Common myeloid progenitor, CD34-positive (primary cell): Measurements from ENCODE around the gene PCBD1.
A peak's percentile ranks its signal among the peaks of the same experiment; 100 is the strongest.

ENCODE experiments used
- CTCF ChIA-PET: fragments of 350-600 bp; sonication (Branson Sonifier 250); formaldehyde crosslinking; loops from one replicate; lab custom pipeline; 2021; ENCODE audit warnings: antibody characterized with exemption; lab: Charles Lee
- POLR2A ChIA-PET: fragments of 350-600 bp; sonication (Branson Sonifier 250); formaldehyde crosslinking; loops from one replicate; lab custom pipeline; 2021; ENCODE audit warnings: antibody characterized with exemption; lab: Charles Lee
- DNase-seq, 3 donors: peaks; one replicate each; pipeline versions ENCODE4 v3.0.0 to v3.0.0-alpha.2; 2013
- H3K27ac ChIP-seq, 2 experiments: 1 replicate in 1 of 2; 2 replicates in 1 of 2; pipeline ENCODE4 v1.7.0; 2013; ENCODE audit warnings: inconsistent platforms in 2 of 2, low read length in 2 of 2, mild to moderate bottlenecking in 2 of 2, low read depth in 1 of 2, moderate library complexity in 1 of 2; ENCODE audit not compliant: severe bottlenecking in 2 of 2, insufficient read depth in 1 of 2, poor library complexity in 1 of 2
- H3K27me3 ChIP-seq, 5 experiments: replicated peaks in 2 of 5; 1 replicate in 3 of 5; 2 replicates in 2 of 5; pipeline versions ENCODE4 v1.6.1 to v1.7.0; 2013; ENCODE audit warnings: low read length in 4 of 5, mild to moderate bottlenecking in 2 of 5, moderate library complexity in 2 of 5, inconsistent platforms in 1 of 5; ENCODE audit not compliant: insufficient read depth in 5 of 5, control insufficient read depth in 4 of 5
- H3K36me3 ChIP-seq, 4 experiments: 1 replicate in 2 of 4; 2 replicates in 2 of 4; pipeline versions ENCODE4 v1.6.1 to v1.7.0; 2013; ENCODE audit warnings: low read length in 3 of 4, control low read depth in 1 of 4, mild to moderate bottlenecking in 1 of 4; ENCODE audit not compliant: control insufficient read depth in 4 of 4, insufficient read depth in 4 of 4
- H3K4me1 ChIP-seq, 4 experiments: 1 replicate in 3 of 4; 2 replicates in 1 of 4; pipeline versions ENCODE4 v1.6.1 to v1.7.1; 2013; ENCODE audit warnings: low read length in 3 of 4, mild to moderate bottlenecking in 3 of 4, control low read depth in 1 of 4, inconsistent platforms in 1 of 4, moderate library complexity in 1 of 4; ENCODE audit not compliant: control insufficient read depth in 4 of 4, insufficient read depth in 4 of 4; ENCODE audit errors: control extremely low read depth in 1 of 4
- H3K4me3 ChIP-seq, 7 experiments: 1 replicate in 4 of 7; 2 replicates in 3 of 7; pipeline versions ENCODE4 v1.5.1 to v1.7.0; 2013; ENCODE audit warnings: mild to moderate bottlenecking in 7 of 7, low read length in 6 of 7, moderate library complexity in 6 of 7, inconsistent platforms in 2 of 7, low read depth in 2 of 7, control low read depth in 1 of 7; ENCODE audit not compliant: insufficient read depth in 4 of 7, control insufficient read depth in 1 of 7; ENCODE audit errors: extremely low read depth in 1 of 7
- H3K9me3 ChIP-seq, 5 experiments: 1 replicate in 4 of 5; 2 replicates in 1 of 5; pipeline versions ENCODE4 v1.6.1 to v1.7.1; 2013; ENCODE audit warnings: low read length in 4 of 5, mild to moderate bottlenecking in 2 of 5, inconsistent platforms in 1 of 5, low read depth in 1 of 5, moderate library complexity in 1 of 5; ENCODE audit not compliant: control insufficient read depth in 4 of 5, insufficient read depth in 2 of 5; ENCODE audit errors: control extremely low read depth in 1 of 5
- WGBS: methylation state at CpG from one replicate; pipeline ENCODE4 v1.1.5; 2013; ENCODE audit not compliant: insufficient coverage; 5-methylcytosine and 5-hydroxymethylcytosine counted together

PCBD1 gene

DNA sequence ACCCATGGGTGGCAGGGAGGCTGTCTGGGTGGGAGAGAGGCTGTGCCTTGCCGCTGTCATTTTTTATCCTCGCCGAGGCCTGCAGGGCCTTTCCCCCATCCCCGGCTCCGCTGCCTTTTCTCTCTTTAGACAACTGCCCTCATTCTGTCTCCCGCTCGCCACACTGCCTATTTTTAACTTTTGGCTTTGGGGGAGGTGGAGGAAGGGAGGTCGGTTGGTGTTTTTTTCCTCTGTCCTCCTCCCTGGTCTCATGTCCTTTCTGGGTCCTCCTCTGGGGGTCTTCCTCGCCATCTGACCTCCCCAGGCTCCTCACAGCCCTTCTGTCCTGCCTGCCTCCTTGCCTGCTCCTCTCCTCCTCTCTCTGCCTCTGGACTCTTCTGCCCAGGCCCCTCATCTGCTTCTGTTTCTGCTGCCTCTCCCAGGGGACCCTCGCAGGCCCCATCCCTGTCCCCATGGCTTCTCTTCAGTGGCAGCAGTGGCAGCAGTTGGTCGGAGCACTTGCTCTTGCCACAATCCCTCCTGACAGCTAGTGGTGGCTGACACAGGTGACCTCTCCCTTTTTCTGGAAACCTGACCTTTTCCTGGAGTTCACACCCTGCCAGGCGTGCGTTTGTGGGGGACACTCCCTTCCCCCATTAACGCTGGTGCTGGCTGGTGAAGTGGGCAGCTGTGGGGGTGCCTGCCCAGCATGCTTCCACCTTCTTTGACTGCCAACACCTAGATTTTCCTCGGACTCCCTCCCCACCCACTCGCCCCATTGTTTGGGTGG is 19.5 kb upstream of the PCBD1 start:
- H3K4me3 ChIP-seq, result no peak overlapping the region
- no peaks in the 10 kb centered on the region for H3K36me3 ChIP-seq
- no peak for DNase-seq
- H3K4me1 ChIP-seq, result peaks cover 0 to 1% (median 0%) of the 10 kb centered on the region in 4 experiments
- H3K27ac ChIP-seq, result no peak overlapping the region
- POLR2A ChIA-PET, result no interaction called here
- WGBS, result 87% methylated on average over 7 of the region's 16 CpGs
- H3K9me3 ChIP-seq, result peaks cover 0 to 3% (median 0%) of the 10 kb centered on the region in 5 experiments
- no peaks in the 10 kb centered on the region for H3K27me3 ChIP-seq
- CTCF ChIA-PET, result interaction anchor here (1.5 to 10.7 kb wide), 2 partner anchors 18 to 377 kb away, joined by 6 to 57 read pairs; no protein-coding TSS in a partner anchor

DNA sequence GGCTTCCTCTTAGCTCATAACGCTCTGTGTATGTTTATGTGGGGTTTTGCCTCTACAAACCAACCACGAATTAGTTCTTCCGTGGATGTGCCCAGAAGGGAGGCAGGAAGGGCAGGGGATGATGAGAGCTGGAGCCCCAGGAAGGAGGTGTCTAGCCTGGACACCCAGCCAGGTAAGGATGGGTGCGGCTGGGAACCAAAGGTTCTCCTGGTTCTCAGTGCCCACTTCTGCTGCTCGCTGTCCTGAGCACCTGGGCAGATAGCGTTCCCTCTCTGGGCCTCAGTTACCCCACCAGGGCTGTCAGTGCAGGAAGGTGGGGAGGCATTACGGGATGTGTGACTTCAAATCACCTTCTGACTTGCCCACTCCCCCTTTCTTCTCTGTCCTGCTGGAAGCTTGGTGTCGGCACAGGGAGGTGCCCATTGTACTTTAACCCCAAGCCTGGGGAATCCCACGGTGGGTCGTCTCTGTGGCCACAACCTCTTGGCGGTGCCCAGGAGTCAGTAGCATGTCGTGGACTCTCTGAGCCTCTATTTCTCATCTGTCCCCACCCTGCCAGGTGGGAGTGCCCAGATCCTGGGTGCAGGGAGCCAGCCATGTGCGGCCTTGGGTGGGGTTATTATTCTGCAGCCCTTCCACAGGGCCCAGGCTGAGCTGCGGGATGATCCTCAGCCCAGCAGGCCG is 18.7 kb upstream of the PCBD1 start:
- no peaks in the 10 kb centered on the region for H3K4me1 ChIP-seq
- no peaks in the 10 kb centered on the region for H3K36me3 ChIP-seq
- H3K27me3 ChIP-seq, result no peaks in the 10 kb centered on the region
- POLR2A ChIA-PET, result no interaction called here
- no peak overlapping the region for H3K27ac ChIP-seq
- DNase-seq, result no peak
- CTCF ChIA-PET, result interaction anchor here (1.1 to 10.7 kb wide), 2 partner anchors 9 to 19 kb away, joined by 4 to 57 read pairs; no protein-coding TSS in a partner anchor
- WGBS, result 96% methylated on average over 11 of the region's 15 CpGs
- H3K4me3 ChIP-seq, result no peak overlapping the region
- peaks cover 0 to 3% (median 0%) of the 10 kb centered on the region in 5 experiments for H3K9me3 ChIP-seq

DNA sequence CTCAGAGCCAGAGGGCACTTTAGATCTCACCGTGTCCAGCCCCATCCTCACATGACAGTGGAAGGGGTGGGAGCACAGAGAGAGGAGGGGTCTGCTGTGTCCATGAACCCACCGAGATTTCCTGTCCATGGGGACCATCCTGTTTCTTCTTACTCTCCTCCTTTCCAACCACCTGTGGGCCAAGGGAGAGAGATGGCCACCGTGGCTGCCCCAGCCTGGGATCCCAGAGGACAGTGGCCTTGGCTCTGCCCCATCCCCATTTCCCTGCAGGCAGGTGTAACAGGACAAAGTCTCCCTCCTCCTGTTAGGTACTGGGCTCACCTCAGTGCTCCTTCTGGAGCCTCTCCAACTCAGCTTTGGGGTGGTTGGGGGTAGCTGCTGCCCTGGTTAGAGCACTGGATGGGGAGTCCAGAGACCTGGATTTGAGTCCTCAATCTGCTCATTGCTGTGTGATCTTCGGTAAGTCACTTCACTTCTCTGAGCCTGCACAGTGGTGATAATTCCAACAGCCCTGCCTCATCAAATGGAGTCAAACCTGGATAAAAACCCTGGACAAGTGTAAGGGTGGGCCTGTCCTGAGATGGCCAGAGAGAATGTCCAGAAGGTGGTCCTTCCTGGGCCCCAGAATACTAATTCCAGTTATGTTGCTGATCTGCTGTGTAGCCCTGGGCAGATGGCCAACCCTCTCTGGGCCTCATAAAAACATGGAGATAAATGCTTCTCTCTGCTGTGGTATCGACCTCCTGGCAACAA is 17.8 kb upstream of the PCBD1 start:
- H3K27me3 ChIP-seq, result no peaks in the 10 kb centered on the region
- DNase-seq, result no peak
- H3K27ac ChIP-seq, result no peak overlapping the region
- ChIA-PET CTCF (interaction anchor here (1.1 to 10.7 kb wide), 3 partner anchors 10 to 379 kb away, joined by 4 to 57 read pairs (median 53); no protein-coding TSS in a partner anchor), POLR2A (no interaction called here)
- H3K9me3 ChIP-seq, result no peaks in the 10 kb centered on the region
- 98% methylated on average over 4 of the region's 5 CpGs for WGBS
- H3K36me3 ChIP-seq, result no peaks in the 10 kb centered on the region
- H3K4me3 ChIP-seq, result no peak overlapping the region
- no peaks in the 10 kb centered on the region for H3K4me1 ChIP-seq

DNA sequence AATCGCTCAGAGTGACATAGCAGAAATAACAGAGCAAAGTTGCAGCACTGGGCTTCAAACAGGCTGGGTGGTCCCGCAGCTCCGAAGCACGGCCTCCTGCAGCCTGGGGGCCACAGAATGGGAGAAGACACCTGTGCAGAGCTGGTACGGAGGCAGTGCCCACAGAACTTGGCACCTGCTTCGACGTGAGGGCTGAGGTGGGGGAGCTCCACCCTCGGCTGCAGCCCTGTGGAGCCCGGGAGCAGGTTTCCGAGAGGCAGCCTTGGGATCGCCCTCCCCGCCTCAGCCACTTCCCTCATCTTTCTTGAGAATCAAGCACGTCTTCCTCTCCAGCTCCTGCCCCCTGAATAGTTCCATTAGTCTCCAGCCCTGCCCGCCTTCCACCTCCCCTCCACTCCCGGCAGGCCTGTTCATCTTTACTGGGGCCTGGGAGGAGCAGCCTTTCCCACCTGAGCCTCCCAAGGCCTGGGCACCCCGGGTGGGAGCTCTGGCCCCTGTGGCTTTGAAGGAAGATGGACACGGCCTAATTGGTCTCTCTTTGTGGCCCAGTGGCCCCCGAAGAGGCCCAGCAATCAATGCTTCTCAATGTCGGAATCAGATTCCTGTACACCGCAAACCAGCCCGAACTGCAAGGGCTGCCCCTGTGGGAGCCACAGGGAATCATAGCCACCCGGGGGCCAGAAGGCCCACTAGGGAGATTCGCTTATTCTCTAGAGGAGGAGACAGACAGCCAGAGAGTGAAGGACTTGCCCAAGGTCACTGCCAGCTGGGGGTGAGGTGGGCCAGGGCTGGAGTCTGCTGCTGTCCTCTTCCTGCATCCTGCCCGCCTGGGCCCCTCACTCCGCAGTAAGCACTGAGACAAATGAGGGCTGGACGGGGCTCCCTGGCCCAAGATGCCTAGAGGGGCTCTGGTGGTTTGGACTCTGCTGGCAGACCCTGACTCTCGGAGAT is 17.0 kb upstream of the PCBD1 start:
- Histone ChIP-seq H3K4me1 (no peaks in the 10 kb centered on the region), H3K9me3 (no peaks in the 10 kb centered on the region), H3K27ac (no peak overlapping the region), H3K4me3 (no peak overlapping the region), H3K36me3 (no peaks in the 10 kb centered on the region), H3K27me3 (no peaks in the 10 kb centered on the region)
- ChIA-PET CTCF (interaction anchor here (0.5 to 10.7 kb wide), 5 partner anchors 20 to 384 kb away, joined by 3 to 57 read pairs (median 5); no protein-coding TSS in a partner anchor), POLR2A (no interaction called here)
- DNase-seq, result no peak
- WGBS, result 94% methylated on average over 26 of the region's 27 CpGs

DNA sequence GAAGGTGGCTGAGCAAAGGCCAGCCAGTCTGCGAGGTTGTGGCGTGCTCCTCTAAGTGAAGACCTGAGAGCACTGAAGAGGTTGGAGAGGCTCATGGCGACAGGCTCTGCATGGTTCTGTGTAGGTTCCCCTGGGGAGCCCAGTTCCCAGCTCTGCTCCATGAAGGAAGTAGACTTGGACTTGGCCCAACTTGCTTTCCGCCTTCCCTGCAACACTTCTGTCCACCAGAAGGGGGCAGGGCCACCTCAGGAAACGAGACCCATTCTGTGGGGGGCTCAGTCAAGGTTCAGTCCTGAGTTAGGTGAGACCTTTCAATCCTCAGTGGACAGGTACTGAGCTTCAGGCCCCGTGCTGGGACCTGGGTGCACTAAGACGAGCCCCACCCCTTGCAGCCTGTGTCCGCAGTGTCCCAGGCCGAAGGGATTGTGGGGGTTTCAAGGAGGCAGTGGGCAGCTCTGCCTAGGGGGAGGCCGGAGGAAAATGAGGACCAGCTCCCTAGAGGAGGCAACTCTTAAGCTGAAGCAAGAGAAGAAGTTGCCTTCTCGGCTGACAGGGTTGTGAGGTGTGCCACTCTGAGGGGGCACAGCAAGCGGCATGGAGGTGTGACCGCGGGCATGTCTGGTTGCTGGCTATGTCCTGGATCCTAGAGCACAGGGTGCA is 15.0 kb upstream of the PCBD1 start:
- DNase-seq, result peak; percentile 41 to 61 (median 57)
- ChIA-PET POLR2A (no interaction called here), CTCF (interaction anchor here (1.0 to 10.7 kb wide), 17 partner anchors 9 to 389 kb away, joined by 3 to 57 read pairs (median 4); no protein-coding TSS in a partner anchor)
- H3K36me3 ChIP-seq, result no peaks in the 10 kb centered on the region
- H3K4me3 ChIP-seq, result no peak overlapping the region
- no peaks in the 10 kb centered on the region for H3K4me1 ChIP-seq
- 69% methylated on average over 14 of the region's 14 CpGs for WGBS
- H3K27ac ChIP-seq, result no peak overlapping the region
- no peaks in the 10 kb centered on the region for H3K27me3 ChIP-seq
- no peaks in the 10 kb centered on the region for H3K9me3 ChIP-seq
